WTC11 (cell line): ENCODE measurements around the gene MRPS18A. TPM values are rescaled to one million over a fixed set of nuclear protein-coding genes. Genes with fewer than 3 reads are reported as not detected.

Experiments used
- ATAC-seq: fragments of 200-7000 bp; cut with Tn5 transposase; 2 replicates; pipeline ENCODE4 v1.10.0; 2021; ENCODE audit warnings: mild to moderate bottlenecking, moderate library complexity
- CTCF ChIA-PET: fragments of 300-600 bp; sonication (Branson Sonifier 250); formaldehyde crosslinking; loops from one replicate; lab custom pipeline; 2021; ENCODE audit warnings: antibody characterized with exemption; lab: Charles Lee
- POLR2A ChIA-PET: fragments of 350-600 bp; sonication (Branson Sonifier 250); formaldehyde crosslinking; loops from one replicate; lab custom pipeline; 2021; ENCODE audit warnings: antibody characterized with exemption; lab: Charles Lee
- DNase-seq: peaks from one replicate; pipeline ENCODE4 v3.0.0; 2021; ENCODE audit warnings: low spot score
- H3K27ac Mint-ChIP-seq: 2 replicates; pipeline ENCODE4 v1.8.0; 2021; ENCODE audit warnings: mixed read lengths
- H3K27me3 Mint-ChIP-seq: 2 replicates; pipeline ENCODE4 v1.8.0; 2021; ENCODE audit warnings: low read depth, mild to moderate bottlenecking, moderate library complexity, mixed read lengths
- H3K36me3 Mint-ChIP-seq: 2 replicates; pipeline ENCODE4 v1.8.0; 2021; ENCODE audit warnings: mixed read lengths
- H3K4me1 Mint-ChIP-seq: 2 replicates; pipeline ENCODE4 v1.8.0; 2022; ENCODE audit warnings: mixed read lengths
- H3K4me3 Mint-ChIP-seq: 2 replicates; pipeline ENCODE4 v1.8.0; 2021; ENCODE audit warnings: mild to moderate bottlenecking, moderate library complexity, mixed read lengths
- H3K9me3 Mint-ChIP-seq: 2 replicates; pipeline ENCODE4 v1.8.0; 2021; ENCODE audit warnings: mixed read lengths
- ARID4B ChIP-seq: sonication (generic); formaldehyde crosslinking; IDR thresholded peaks from 2 replicates; pipeline ENCODE4 v1.8.0; 2023; ENCODE audit warnings: missing genetic modification reagents, mild to moderate bottlenecking, borderline replicate concordance
- CDX4 ChIP-seq: fragments of 250-450 bp; sonication (Bioruptor Pico); IDR thresholded peaks from 2 replicates; pipeline ENCODE4 v1.9.0; 2021; ENCODE audit warnings: moderate library complexity, mild to moderate bottlenecking, inconsistent platforms, borderline replicate concordance
- E2F4 ChIP-seq: sonication (generic); formaldehyde crosslinking; IDR thresholded peaks from 2 replicates; pipeline ENCODE4 v1.8.1; 2022; ENCODE audit warnings: low read depth, mild to moderate bottlenecking, moderate library complexity, missing genetic modification reagents, borderline replicate concordance
- ERG ChIP-seq: fragments of 250-450 bp; sonication (Bioruptor Pico); IDR thresholded peaks from 2 replicates; pipeline ENCODE4 v1.8.0; 2021; ENCODE audit warnings: mild to moderate bottlenecking
- ETV6 ChIP-seq: sonication (generic); formaldehyde crosslinking; IDR thresholded peaks from 2 replicates; pipeline ENCODE4 v1.8.1; 2022; ENCODE audit warnings: mild to moderate bottlenecking, missing genetic modification reagents
- FOXP1 ChIP-seq: sonication (generic); formaldehyde crosslinking; IDR thresholded peaks from 2 replicates; pipeline ENCODE4 v1.8.0; 2022; ENCODE audit warnings: missing genetic modification reagents, mild to moderate bottlenecking, moderate library complexity, borderline replicate concordance
- GABPB1 ChIP-seq: sonication (generic); formaldehyde crosslinking; IDR thresholded peaks from 2 replicates; pipeline ENCODE4 v1.8.1; 2023; ENCODE audit warnings: mild to moderate bottlenecking, missing genetic modification reagents
- JAZF1 ChIP-seq: fragments of 250-450 bp; sonication (Bioruptor Pico); IDR thresholded peaks from 2 replicates; pipeline ENCODE4 v1.9.0; 2021; ENCODE audit warnings: moderate library complexity, mild to moderate bottlenecking, inconsistent platforms
- KAT7 ChIP-seq: sonication (generic); formaldehyde crosslinking; IDR thresholded peaks from 2 replicates; pipeline ENCODE4 v1.8.1; 2023; ENCODE audit warnings: missing genetic modification reagents, mild to moderate bottlenecking, borderline replicate concordance
- NFATC4 ChIP-seq: fragments of 250-450 bp; sonication (Bioruptor Pico); IDR thresholded peaks from 2 replicates; pipeline ENCODE4 v1.9.0; 2021; ENCODE audit warnings: mild to moderate bottlenecking
- PRRX2 ChIP-seq: fragments of 250-450 bp; sonication (Bioruptor Pico); IDR thresholded peaks from 2 replicates; pipeline ENCODE4 v1.8.0; 2021; ENCODE audit warnings: mild to moderate bottlenecking
- RELA ChIP-seq: sonication (generic); formaldehyde crosslinking; IDR thresholded peaks from 2 replicates; pipeline ENCODE4 v1.8.1; 2022; ENCODE audit warnings: missing genetic modification reagents, mild to moderate bottlenecking, borderline replicate concordance
- TEAD4 ChIP-seq: sonication (generic); formaldehyde crosslinking; IDR thresholded peaks from 2 replicates; pipeline ENCODE4 v1.8.0; 2022; ENCODE audit warnings: mild to moderate bottlenecking, missing genetic modification reagents
- USF2 ChIP-seq: sonication (generic); formaldehyde crosslinking; IDR thresholded peaks from 2 replicates; pipeline ENCODE4 v1.8.1; 2023; ENCODE audit warnings: mild to moderate bottlenecking, missing genetic modification reagents, moderate library complexity
- ZNF121 ChIP-seq: sonication (generic); formaldehyde crosslinking; IDR thresholded peaks from 2 replicates; pipeline ENCODE4 v1.8.0; 2023; ENCODE audit warnings: missing genetic modification reagents
- ZNF138 ChIP-seq: sonication (generic); formaldehyde crosslinking; conservative IDR thresholded peaks from 2 replicates; pipeline ENCODE4 v1.8.1; 2022; ENCODE audit warnings: mild to moderate bottlenecking, moderate library complexity, missing genetic modification reagents
- total RNA-seq: library from RNA; stranded (reverse); gene quantifications from 3 replicates; pipeline ENCODE4 v1.2.3, GENCODE V29; 2021

Gene MRPS18A
- total RNA-seq, 1 experiment from 2014 or later = 61.6 TPM

GRCh38 chr6:43673444-43674084 is 14.0 kb downstream of the MRPS18A start (continued):
- TF ChIP-seq ARID4B (CRISPR knock-in tag) (no peak), JAZF1 (CRISPR knock-in tag) (no peak), USF2 (CRISPR knock-in tag) (no peak), NFATC4 (CRISPR knock-in tag) (no peak), FOXP1 (no peak)
- TF ChIP-seq, all 79 proteins: peak for 0

- CTCF ChIA-PET = interaction anchor here (1.2 kb wide), 2 partner anchors 279 to 390 kb away, joined by 3 read pairs; no protein-coding TSS in a partner anchor
- DNase-seq (no peak), ATAC-seq (no peak)
- Mint-ChIP-seq H3K36me3 (peaks cover 47% of the 10 kb centered on the region), H3K27me3 (no peaks in the 10 kb centered on the region), H3K27ac (no peak overlapping the region), H3K4me3 (no peak overlapping the region), H3K9me3 (no peaks in the 10 kb centered on the region), H3K4me1 (peaks cover 32% of the 10 kb centered on the region)
- POLR2A ChIA-PET = interaction anchor here (2.3 kb wide), 1 partner anchor 98 kb away, joined by 9 read pairs; the partner anchor contains the start of gene VEGFA
- TF ChIP-seq ZNF138 (CRISPR knock-in tag) = no peak
- peak; percentile 69; the same call in 1 of the 2 replicates for TF ChIP-seq GABPB1 (CRISPR knock-in tag)
Measured at GRCh38 chr6:43671801-43672690, 15.5 kb downstream of the MRPS18A start.

- CTCF ChIA-PET = interaction anchor here (0.6 to 7.0 kb wide), 5 partner anchors 87 to 403 kb away, joined by 3 to 68 read pairs (median 4); partner anchors contain the start of gene VEGFA
- POLR2A ChIA-PET = interaction anchor here (2.3 kb wide), 1 partner anchor 99 kb away, joined by 9 read pairs; the partner anchor contains the start of gene VEGFA
- ATAC-seq = no peak
- Mint-ChIP-seq H3K4me1 (peaks cover 36% of the 10 kb centered on the region), H3K27ac (no peak overlapping the region), H3K9me3 (no peaks in the 10 kb centered on the region), H3K36me3 (peaks cover 45% of the 10 kb centered on the region), H3K27me3 (peaks cover 4% of the 10 kb centered on the region; the same call in 1 of the 2 replicates), H3K4me3 (no peak overlapping the region)
- no peak for DNase-seq
- TF ChIP-seq KAT7 = no peak
- TF ChIP-seq RELA = no peak
- no peak for TF ChIP-seq ETV6 (CRISPR knock-in tag)
- TF ChIP-seq TEAD4 (CRISPR knock-in tag) = no peak
- TF ChIP-seq ERG (CRISPR knock-in tag) = no peak
- TF ChIP-seq CDX4 (CRISPR knock-in tag) = no peak
- TF ChIP-seq ZNF121 = no peak
- no peak for TF ChIP-seq E2F4 (CRISPR knock-in tag)
- TF ChIP-seq PRRX2 (CRISPR knock-in tag) = no peak
Measured at GRCh38 chr6:43671011-43671800, 16.4 kb downstream of the MRPS18A start.
